ENCODE data around the gene STK32C. TPM values are rescaled to one million over a fixed set of nuclear protein-coding genes. Genes with fewer than 3 reads are reported as not detected.
"Not testable (repeated sequence)": the region's sequence is repeated elsewhere in the genome, so short reads cannot be mapped to it uniquely, and the experiment has no call there.

STK32C gene
- total RNA-seq, 1 experiment from 2014 or later, result 24.9 TPM

- Histone ChIP-seq H3K27me3 (ENCODE audit: control insufficient read depth, insufficient read depth, low read length) (peaks cover 27% of the 10 kb centered on the region), H3K36me3 (replicated peaks; ENCODE audit: control insufficient read depth, insufficient read depth, low read length) (no peaks in the 10 kb centered on the region; the same call in 1 of the 2 replicates), H3K4me3 (ENCODE audit: insufficient read depth, low read depth, low read length) (no peak overlapping the region)
- DNase-seq, result peak; percentile 44
Observed at GRCh38 chr10:132304756-132305509, 2.8 kb downstream of the STK32C start.

GRCh38 chr10:132303361-132304115 lies 4.2 kb downstream of the STK32C start:
- H3K27me3 ChIP-seq (ENCODE audit: control insufficient read depth, insufficient read depth, low read length), result peaks cover 13% of the 10 kb centered on the region
- no peak overlapping the region for H3K4me3 ChIP-seq (ENCODE audit: insufficient read depth, low read depth, low read length)
- no peaks in the 10 kb centered on the region; the same call in 1 of the 2 replicates for H3K36me3 ChIP-seq (replicated peaks; ENCODE audit: control insufficient read depth, insufficient read depth, low read length)
- no peak for DNase-seq

- Histone ChIP-seq H3K27me3 (ENCODE audit: control insufficient read depth, insufficient read depth, low read length) (peaks cover 11% of the 10 kb centered on the region), H3K4me3 (ENCODE audit: insufficient read depth, low read depth, low read length) (no peak overlapping the region), H3K36me3 (replicated peaks; ENCODE audit: control insufficient read depth, insufficient read depth, low read length) (no peaks in the 10 kb centered on the region; the same call in 1 of the 2 replicates)
- DNase-seq, result no peak
Observed at GRCh38 chr10:132302421-132303310, 5.1 kb downstream of the STK32C start.

GRCh38 chr10:132301371-132302330 lies 6.1 kb downstream of the STK32C start:
- Histone ChIP-seq H3K27me3 (ENCODE audit: control insufficient read depth, insufficient read depth, low read length) (peaks cover 3% of the 10 kb centered on the region), H3K36me3 (replicated peaks; ENCODE audit: control insufficient read depth, insufficient read depth, low read length) (no peaks in the 10 kb centered on the region; the same call in 1 of the 2 replicates), H3K4me3 (ENCODE audit: insufficient read depth, low read depth, low read length) (no peak overlapping the region)
- no peak for DNase-seq

- Histone ChIP-seq H3K4me3 (ENCODE audit: insufficient read depth, low read depth, low read length) (no peak overlapping the region), H3K27me3 (ENCODE audit: control insufficient read depth, insufficient read depth, low read length) (no peaks in the 10 kb centered on the region; the same call in 1 of the 2 replicates)
- DNase-seq, result no peak
Observed at GRCh38 chr10:132300582-132300981, 7.2 kb downstream of the STK32C start.

GRCh38 chr10:132299371-132300336 lies 8.1 kb downstream of the STK32C start:
- no peak overlapping the region for H3K4me3 ChIP-seq (ENCODE audit: insufficient read depth, low read depth, low read length)
- H3K36me3 ChIP-seq (replicated peaks; ENCODE audit: control insufficient read depth, insufficient read depth, low read length), result no peaks in the 10 kb centered on the region
- DNase-seq, result no peak
- H3K27me3 ChIP-seq (ENCODE audit: control insufficient read depth, insufficient read depth, low read length), result no peaks in the 10 kb centered on the region; the same call in 1 of the 2 replicates

More at GRCh38 chr10:132300582-132300981, 7.2 kb downstream of the STK32C start:
- no peaks in the 10 kb centered on the region; the same call in 1 of the 2 replicates for H3K36me3 ChIP-seq (replicated peaks; ENCODE audit: control insufficient read depth, insufficient read depth, low read length)

- peak; percentile 70 for DNase-seq
- H3K36me3 ChIP-seq (replicated peaks; ENCODE audit: control insufficient read depth, insufficient read depth, low read length), result no peaks in the 10 kb centered on the region
- no peak overlapping the region for H3K4me3 ChIP-seq (ENCODE audit: insufficient read depth, low read depth, low read length)
- no peaks in the 10 kb centered on the region for H3K27me3 ChIP-seq (ENCODE audit: control insufficient read depth, insufficient read depth, low read length)
Observed at GRCh38 chr10:132298038-132298881, 9.5 kb downstream of the STK32C start.

- Histone ChIP-seq H3K27me3 (ENCODE audit: control insufficient read depth, insufficient read depth, low read length) (no peaks in the 10 kb centered on the region), H3K36me3 (replicated peaks; ENCODE audit: control insufficient read depth, insufficient read depth, low read length) (no peaks in the 10 kb centered on the region), H3K4me3 (ENCODE audit: insufficient read depth, low read depth, low read length) (no peak overlapping the region)
- DNase-seq, result peak; percentile 90
Observed at GRCh38 chr10:132297526-132297925, 10.2 kb downstream of the STK32C start.

GRCh38 chr10:132296666-132297443 lies 10.9 kb downstream of the STK32C start:
- DNase-seq, result peak; percentile 61
- H3K27me3 ChIP-seq (ENCODE audit: control insufficient read depth, insufficient read depth, low read length), result no peaks in the 10 kb centered on the region
- H3K4me3 ChIP-seq (ENCODE audit: insufficient read depth, low read depth, low read length), result no peak overlapping the region
- no peaks in the 10 kb centered on the region for H3K36me3 ChIP-seq (replicated peaks; ENCODE audit: control insufficient read depth, insufficient read depth, low read length)

GRCh38 chr10:132295481-132295880 lies 12.3 kb downstream of the STK32C start:
- H3K27me3 ChIP-seq (ENCODE audit: control insufficient read depth, insufficient read depth, low read length); H3K36me3 ChIP-seq (replicated peaks; ENCODE audit: control insufficient read depth, insufficient read depth, low read length); H3K4me3 ChIP-seq (ENCODE audit: insufficient read depth, low read depth, low read length); DNase-seq: not testable (repeated sequence)

- Histone ChIP-seq H3K4me3 (ENCODE audit: insufficient read depth, low read depth, low read length) (no peak overlapping the region), H3K27me3 (ENCODE audit: control insufficient read depth, insufficient read depth, low read length) (no peaks in the 10 kb centered on the region), H3K36me3 (replicated peaks; ENCODE audit: control insufficient read depth, insufficient read depth, low read length) (no peaks in the 10 kb centered on the region)
- peak; percentile 94 for DNase-seq
Observed at GRCh38 chr10:132294561-132295318, 13.0 kb downstream of the STK32C start.
